ENCODE measurements around the gene FARP1. TPM values are rescaled to one million over a fixed set of nuclear protein-coding genes. Genes with fewer than 3 reads are reported as not detected.
A peak's percentile ranks its signal among the peaks of the same experiment; 100 is the strongest.

Gene FARP1
- polyA plus RNA-seq, 10 donors, result 67.7 to 94.0 (median 73.8) TPM

DNA sequence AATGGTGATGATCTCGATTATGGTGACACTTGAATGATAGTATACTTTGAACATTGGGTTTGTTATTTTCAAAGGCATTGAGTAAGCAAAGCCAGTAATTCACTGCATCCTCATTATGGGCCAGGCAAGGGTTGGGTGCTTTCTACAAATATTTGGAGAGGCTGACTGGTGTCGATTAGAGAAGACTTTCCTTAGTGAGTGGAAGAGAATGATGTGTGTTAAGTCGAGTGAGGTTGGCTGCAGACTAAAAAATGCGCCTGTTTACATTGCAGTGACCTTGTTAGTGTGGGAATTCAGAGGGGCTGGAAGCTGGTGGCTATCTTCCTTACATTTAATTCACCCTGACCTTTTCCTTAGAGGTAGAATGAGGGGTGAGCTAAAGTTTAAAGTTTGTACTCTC, 56.6 kb downstream of the FARP1 start:
- DNase-seq, result no peak

DNA sequence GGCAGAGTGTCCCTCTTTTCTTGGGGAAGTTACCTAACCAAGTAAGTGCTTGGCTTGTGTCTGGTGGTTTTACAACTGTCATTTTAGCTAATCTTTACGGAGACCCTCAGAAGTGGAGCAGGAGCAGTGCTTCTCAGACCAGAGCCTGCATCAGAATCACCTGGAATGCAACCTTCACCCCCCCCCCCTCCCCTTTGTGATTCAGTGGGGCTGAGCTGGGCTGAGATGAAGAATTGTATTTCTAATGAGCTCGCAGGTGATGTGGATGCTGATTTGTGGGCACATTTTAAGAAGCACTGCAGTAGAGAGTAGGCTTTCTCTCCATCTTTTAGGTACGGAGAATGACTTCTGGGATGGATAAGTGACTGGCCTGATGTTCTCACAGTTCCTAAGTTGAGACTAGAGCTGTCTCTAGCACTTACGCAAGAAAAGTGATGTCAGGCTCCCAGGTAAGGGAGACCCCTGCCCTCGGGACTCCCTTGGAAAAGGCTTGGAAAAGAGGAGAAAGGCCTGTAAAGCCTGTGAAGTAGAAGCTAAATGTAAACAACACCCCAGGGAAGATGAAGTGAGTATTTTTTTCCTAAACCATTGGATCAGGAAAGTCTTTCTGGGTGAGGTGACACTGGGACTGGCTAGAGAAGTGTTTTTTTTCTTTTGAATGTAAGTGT, 57.5 kb downstream of the FARP1 start:
- DNase-seq, result no peak

DNA sequence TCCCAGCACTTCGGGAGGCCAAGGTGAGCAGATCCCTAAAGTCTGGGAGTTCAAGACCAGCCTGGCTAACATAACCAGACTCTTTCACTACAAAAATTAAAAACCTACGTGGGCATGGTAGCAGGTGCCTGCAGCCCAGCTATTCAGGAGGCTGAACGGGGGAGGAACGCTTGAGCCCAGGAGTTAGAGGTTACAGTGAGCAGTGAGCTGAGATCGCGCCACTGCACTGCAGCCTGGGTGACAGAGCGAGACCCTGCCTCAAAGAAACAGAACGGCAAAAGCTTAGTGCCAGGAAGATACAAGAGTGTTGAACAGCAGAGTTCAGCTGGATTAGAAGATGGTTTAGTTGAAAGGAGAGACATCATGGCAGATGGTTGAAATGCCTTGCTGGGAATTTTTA, 58.3 kb downstream of the FARP1 start:
- DNase-seq, result no peak

DNA sequence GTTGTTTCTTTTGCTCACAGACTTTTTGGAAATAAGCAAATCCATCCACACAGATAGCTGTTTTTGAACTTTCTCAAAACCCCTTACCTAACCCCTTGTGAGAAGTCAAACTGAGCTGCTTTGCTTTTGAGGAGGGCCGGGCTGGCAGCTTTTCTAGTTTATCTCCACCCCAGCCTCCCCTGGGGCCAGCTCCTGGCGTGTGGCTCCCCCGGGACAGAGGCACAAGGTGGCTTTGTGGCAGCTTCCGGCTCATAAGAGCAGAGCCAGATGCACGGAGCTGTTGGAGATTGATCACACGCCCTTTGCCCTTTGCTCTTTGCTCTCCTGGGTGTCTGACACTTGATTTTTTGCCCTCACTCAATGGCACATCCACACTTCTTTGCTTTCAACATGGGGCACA, 59.1 kb downstream of the FARP1 start:
- DNase-seq, result no peak

DNA sequence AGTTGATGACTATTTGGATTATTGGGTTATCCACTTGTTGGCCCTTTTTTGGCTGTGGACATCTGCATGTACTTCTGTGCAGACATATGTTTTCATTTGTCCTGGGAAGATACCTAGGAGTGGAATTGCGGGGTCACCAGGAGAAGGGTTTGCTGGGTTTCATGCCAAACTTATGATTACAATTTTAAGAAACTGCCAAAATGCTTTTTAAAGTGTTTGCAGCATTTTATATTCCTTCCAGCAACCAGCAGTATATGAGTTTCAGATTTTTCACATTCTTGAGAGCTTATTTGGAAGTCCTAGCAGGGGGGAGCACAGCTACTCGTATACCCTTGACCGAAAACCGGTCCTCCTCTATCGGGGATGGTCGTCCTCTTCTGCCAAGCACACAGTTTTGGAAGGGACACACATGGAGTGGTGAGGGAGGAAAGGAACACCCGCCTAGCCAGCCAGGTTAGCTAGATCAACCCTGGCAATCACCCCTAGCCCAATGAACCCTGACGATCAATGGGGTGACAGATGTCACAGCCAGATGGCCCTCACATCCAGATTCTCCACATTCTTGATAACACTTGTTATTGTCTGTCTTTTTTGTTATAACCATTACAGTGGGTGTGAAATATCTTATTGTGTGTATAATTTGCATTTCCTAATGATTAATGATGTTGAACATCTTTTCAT, 60.9 kb downstream of the FARP1 start:
- DNase-seq, result no peak

DNA sequence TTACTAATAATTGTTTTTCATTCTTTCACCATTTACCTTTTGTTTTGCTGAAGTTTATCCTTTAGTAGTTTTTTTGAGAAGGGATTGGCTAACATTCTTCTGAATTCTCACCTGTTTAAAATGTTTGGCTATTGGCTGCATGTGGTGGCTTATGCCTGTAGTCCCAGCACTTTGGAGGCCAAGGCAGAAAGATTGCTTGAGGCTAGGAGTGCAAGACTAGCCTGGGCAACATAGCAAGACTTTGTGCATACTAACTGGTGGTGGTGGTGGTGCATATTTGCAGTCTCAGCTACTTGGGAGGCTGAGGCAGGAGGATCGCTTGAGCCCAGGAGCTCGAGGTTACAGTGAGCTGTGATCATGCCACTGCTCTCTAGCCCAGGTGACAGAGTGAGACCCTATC, 61.7 kb downstream of the FARP1 start:
- DNase-seq, result no peak

DNA sequence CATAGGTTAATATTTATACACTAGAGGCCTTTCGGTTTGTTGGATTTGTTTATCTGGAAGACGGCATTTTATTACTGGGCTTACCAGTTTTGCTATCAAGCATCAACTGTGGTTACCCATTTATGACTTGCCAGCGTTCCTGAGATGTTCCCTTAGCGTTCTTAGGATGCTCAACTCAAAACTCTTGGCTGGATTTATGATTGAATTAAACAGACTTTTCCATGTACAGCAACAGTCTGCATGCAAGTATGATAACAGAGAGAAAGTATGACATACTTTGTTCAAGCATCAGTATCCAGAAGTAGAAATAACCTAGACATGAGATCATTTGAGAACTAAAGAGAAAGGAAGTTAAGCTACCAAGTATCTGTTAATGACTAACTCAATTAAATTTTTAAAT, 64.1 kb downstream of the FARP1 start:
- DNase-seq, result peak in 1 of 3 donors; percentile 81

DNA sequence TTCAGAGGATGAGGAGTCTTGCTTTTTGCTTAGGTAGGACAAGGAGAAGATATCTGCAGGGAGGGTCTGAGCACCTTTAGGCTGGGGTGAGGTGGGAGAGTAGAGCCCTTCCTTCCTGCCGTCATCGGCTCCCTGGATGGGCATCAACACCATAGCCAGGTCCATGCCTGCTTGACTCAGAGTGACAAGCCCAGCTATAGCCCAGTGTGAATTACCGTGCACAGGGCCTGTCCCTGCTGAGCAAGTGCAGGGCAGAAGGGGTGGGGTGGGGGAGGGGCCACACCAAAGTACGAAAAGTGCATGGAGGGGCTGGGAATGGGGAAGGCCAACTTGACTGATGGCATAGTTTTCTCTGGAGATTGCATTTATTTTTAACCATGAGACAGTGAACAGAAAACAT, 64.5 kb downstream of the FARP1 start:
- no peak for DNase-seq

DNA sequence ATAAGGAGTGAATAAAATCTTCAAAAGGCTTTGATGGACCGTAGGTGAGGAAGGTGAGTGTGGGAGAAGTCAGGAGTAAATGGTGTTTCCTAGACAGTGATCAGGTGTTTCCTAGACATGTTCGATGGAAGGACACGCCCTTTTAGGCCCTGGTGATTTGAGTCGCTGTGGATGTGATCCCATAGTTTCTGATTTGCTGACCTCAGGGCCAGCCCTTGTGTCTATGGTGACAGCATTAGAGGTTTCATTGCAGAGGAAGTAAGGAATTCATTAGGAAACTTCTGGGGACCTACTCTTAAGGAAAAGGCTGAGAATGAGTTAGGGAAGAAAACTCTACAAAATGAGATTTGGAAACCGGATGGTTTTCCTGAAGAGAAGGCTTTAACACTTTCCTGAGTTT, 65.7 kb downstream of the FARP1 start:
- DNase-seq, result no peak

DNA sequence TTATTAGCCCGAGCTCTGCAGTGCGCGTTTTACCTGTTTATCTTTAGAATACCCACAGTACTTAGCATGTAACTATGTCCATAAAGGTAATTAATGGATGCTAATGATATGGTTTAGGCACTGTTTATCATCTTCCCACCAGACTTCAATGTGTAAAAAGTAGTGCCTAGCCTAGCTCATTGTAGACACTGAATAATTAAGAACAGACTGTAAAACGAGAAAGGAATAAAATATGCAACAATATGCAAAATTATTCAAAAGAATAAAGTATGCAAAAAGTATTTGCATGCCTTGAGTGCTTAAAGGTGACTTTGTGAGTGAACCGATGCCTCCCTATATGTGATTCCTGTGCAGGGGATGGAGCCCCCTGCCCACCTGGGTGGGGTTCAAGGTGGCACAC, 69.9 kb downstream of the FARP1 start:
- no peak for DNase-seq

DNA sequence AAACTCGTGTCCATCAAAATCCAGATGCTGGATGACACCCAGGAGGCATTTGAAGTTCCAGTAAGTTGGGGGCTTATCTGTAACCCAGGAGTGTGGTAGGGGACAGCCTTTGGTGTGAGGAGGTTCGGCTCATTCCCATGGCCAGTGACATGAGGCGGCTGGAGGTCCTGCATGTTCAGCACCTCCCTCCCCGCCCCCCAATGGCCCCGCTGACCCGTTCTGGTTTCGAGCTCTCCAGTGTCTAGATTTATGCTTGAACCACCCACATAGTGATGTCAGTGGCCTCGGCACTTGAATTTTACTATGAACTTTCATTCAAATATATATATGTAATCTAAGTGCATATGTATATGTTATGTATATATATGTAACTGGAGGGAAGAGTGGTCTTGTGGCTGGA, 70.5 kb downstream of the FARP1 start:
- peak in 1 of 3 donors; percentile 39 for DNase-seq

DNA sequence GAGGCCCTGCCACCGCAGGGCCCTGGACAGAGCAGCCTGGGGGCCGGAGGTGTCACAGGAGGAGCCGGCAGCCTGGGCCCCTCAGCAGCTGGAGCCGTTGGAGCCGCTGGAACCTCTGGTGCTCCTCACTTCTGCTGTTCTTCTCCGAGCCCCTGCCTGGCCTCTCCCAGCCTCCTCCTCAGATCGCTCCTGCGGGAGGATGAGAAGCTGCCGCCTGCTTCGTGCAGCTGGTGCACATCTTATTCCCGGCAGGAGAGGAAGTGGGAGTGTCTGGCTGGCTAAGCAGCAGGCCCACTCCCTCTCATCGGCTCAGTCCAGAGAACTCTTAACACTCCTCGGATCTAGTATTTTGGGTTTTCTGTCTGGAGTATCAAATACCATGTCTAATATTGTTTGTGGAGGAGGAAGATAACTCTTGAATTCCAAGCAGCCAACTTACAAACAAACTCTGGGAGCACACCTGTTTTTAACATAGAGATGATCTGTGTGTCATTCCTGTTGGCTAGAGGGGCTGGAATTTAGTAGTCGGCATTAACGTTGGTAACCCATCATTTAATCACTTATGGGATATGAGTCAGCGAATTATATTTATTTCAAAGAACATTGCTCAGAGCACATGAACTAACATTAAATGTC, 71.2 kb downstream of the FARP1 start:
- DNase-seq, result peak in 2 of 3 donors; percentile 30 to 79

DNA sequence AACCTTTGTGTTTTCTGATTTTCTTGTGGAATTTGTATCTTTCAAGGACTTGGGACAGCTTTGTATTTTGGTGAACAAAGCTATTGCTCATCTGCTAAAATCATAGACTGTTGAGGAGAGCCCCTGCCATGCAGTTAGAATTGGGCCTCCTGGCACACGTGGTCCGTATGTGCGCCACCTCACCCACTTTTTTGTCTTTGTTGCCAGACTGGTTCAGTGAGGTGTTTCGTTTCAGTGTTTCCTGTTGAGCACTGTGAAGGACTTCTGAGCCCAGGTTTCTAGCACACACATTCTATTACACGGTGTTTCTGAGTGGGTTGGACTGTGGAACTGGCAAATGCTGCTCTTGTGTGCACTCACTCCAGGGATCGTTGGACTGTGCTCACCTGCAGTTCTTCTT, 71.8 kb downstream of the FARP1 start:
- DNase-seq, result no peak

DNA sequence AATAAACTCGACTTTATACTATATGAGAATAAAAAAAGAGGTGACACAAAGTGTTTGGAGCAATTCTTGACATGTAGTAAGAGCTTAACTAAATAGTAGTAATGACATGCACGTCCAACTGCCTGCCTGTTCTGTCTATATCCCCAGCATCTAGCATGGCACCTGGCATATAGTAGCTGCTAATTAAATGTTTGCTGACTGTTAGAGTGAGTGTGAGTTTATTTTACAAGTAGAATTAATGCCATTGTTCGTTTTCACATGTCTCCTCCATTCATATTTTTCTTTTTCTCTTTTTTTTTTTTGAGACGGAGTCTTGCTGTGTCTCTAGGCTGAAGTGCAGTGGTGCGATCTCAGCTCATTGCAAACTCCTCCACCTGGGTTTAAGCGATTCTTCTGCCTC, 72.6 kb downstream of the FARP1 start:
- no peak for DNase-seq

DNA sequence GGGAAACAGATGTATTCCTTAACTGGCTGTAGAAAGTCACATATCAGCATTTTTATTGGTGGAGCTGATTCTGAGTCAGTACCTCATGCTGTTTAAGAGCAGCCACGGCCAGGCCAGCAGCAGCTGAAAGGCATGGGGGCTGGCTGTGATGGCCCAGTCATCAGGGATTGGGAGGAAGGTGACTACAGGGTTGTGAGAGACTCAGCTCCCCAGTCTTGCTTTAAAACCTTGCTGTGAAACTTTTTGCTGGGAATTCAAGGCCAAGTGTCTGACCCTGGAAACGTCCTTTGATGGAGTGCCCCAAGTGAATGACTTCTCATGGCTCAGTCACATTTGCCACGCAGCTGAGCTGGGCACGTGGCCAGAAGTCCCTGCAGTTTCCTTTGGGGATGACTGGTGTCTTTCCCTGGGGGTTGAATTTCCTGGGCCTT, 73.3 kb downstream of the FARP1 start:
- DNase-seq, result peak in 2 of 3 donors; percentile 23 to 69

DNA sequence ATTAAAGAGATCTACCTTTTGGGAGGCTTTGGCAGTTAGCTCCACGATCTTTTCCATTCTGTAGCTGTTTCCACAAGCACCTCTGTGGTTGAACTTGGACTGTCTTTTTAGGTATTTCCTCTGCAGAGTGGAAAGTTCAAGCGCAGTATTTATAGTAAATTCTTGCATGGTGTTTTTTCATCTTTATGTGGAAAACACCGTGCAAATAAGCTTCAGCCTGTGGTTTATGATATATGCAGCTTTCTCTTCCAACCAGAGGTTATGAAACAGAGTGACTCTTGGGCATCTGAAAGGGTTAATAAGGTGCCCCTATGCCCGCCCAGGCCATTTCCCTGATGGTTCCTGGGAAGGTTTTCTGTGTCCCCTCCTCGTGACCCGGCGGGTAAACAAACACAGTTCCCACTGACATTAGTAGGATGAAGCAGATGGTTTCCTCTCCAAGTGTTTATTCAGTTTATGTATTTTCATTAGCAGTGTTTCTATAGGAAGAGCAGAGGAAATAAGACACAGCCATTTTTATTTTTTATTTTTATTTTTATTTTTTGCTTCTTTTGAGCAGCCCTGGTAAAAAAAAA, 73.9 kb downstream of the FARP1 start:
- DNase-seq, result no peak

DNA sequence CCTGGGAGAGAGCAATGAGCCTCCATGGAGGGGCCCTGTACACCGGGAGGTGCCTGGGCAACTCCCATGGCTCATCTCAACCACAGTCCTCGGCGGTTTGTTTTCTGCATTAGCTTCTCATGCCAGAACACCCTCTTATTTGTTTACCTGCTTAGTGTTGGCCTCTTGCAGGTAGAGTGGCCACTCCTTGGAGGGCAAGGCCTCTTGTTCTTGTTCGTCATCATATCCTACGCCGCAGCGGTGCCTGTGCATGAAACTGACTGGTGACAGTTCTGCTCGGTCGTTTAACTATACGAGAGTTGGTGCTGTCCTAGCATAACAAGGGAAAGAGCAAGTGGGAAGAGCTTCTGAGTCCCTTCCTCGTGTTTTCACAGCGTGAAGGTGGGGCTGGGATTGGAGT, 74.7 kb downstream of the FARP1 start:
- no peak for DNase-seq

DNA sequence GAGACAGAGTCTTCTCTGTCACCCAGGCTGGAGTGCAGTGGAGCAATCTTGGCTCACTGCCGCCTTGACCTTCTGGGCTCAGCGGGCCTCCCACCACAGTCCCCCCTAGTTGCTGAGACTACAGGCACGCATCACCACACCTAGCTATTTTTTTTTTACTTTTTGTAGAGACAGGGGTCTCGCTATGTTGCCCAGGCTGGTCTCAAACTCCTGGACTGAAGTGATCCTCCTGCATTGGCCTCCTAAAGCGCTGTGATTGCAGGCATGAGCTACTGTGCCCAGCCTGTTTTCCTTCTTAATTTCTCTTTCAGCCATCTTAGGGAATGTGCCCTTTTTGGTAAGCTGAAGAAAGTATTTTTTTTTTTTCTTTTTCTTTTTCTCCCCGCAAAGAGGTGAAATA, 76.8 kb downstream of the FARP1 start:
- DNase-seq, result no peak

DNA sequence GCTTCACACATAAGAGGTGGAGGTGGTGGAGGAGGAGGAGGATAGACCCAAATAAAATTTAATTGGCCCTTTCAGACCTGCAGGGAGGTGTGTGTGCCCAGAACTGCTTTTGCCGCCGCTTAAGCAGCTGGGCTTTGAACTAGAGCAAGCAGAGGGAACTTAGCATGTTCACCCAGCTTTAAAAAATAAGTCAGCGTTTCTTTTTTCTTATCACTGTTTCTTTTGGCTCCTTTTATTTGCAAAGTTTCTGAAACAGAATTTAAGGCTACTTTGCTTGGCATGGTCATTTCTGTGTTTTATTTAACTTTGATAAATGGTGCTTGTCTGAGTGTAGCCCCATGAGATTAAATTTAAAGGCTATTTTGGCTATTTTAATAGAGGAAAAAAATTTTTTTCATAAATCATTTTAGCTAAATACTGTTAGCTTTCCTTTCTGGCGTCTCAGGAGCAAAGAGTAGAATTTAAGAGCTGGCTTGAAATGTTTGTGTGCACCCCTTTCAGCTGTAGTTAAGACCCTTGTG, 77.4 kb downstream of the FARP1 start:
- peak in 1 of 3 donors; percentile 46 for DNase-seq

DNA sequence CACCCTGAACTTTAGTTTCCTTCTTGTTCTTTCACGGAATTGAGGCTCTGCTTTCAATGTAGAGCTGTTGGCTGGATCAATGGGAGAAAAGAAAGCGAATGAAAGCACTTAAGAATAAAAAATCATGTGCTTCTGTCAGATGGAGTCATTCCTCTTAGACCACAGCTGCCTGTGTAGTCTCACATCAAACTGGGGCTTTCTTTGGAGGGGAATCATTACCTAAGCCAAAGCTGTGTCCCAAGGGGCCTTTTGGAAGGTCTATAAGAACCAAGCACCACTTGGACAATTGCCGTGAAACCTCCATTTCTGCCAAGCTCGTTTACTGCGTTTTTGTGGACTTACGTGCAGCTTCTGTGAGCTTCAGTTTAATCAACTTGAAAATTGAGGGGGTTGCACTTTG, 78.3 kb downstream of the FARP1 start:
- peak in 2 of 3 donors; percentile 50 to 79 for DNase-seq

DNA sequence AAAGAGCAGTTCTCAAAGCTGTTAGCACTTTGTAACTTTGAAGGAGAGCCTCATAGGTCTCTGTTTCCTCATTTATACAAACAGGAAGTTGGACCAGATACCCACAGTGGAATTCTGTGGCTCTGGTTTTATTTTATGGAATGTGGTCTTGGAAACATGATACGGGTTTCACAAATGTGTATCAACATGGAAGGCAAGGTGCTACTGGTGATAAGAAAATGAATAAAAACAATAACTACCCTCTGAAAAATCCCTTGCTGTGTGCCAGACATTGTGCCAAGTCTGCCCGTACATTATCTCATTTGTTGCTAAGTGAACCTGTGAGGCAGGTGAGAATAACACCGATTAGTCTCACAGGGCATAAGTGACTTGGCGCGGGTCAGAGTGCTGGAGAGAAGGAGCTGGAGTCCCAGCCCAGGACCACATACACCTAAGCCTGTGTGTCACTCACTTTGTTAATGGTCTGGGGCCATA, 79.2 kb downstream of the FARP1 start:
- DNase-seq, result no peak

DNA sequence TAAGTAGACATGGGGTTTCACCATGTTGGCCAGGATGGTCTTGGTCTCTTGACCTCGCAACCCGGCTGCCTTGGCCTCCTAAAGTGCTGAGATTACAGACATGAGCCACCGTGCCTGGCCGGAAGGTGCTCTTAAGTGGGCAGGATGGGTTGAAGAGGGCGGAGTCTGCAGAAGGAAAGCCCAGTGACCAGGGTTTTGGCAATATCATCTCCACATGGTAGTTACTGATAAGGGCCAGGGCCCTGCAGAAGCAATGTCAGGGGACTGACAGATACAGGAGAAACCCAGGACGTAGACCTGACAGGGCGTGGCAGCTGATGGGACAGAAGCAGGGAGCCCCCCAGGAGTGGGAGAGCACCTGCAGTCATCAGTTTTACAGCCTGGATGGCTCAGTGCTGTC, 79.9 kb downstream of the FARP1 start:
- DNase-seq, result no peak

DNA sequence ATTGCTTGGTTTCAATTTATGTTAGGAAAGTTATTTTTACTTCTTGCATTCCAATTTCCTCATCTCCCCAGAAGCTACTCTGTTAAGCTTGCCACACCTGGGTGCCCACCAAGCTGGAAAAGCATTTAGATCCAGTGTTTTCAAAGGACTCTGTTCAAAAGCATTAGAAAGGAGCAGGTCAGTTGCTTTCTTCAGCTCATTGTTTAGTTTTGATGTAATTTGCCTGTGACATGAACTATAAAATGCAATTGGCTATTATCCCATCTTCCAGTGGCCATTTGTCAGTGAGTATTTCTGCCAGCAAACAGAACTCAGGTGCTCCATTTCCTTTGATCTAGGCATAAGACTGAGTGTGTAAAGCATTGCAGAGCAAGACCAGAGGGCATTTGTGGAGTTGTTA, 80.8 kb downstream of the FARP1 start:
- DNase-seq, result no peak
